ENCODE measurements around the gene KRTAP2-1. TPM values are rescaled to one million over a fixed set of nuclear protein-coding genes. Genes with fewer than 3 reads are reported as not detected.
"Not testable (repeated sequence)": the region's sequence is repeated elsewhere in the genome, so short reads cannot be mapped to it uniquely, and the experiment has no call there.

Gene KRTAP2-1, protein sequence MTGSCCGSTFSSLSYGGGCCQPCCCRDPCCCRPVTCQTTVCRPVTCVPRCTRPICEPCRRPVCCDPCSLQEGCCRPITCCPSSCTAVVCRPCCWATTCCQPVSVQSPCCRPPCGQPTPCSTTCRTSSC
- total RNA-seq (not detected), polyA plus RNA-seq (not detected)
- long read RNA-seq, donor 1: 0 reads
- long read RNA-seq, donor 2: 0 reads
- long read RNA-seq, donor 3: 0 reads
- long read RNA-seq, donor 4: 0 reads
- long read RNA-seq, donor 5: 0 reads
- long read RNA-seq, donor 6: 0 reads
- long read RNA-seq, donor 7: 0 reads
- long read RNA-seq, donor 8: 0 reads
- long read RNA-seq, donor 9: 0 reads
- long read RNA-seq, donor 10: 0 reads

DNA sequence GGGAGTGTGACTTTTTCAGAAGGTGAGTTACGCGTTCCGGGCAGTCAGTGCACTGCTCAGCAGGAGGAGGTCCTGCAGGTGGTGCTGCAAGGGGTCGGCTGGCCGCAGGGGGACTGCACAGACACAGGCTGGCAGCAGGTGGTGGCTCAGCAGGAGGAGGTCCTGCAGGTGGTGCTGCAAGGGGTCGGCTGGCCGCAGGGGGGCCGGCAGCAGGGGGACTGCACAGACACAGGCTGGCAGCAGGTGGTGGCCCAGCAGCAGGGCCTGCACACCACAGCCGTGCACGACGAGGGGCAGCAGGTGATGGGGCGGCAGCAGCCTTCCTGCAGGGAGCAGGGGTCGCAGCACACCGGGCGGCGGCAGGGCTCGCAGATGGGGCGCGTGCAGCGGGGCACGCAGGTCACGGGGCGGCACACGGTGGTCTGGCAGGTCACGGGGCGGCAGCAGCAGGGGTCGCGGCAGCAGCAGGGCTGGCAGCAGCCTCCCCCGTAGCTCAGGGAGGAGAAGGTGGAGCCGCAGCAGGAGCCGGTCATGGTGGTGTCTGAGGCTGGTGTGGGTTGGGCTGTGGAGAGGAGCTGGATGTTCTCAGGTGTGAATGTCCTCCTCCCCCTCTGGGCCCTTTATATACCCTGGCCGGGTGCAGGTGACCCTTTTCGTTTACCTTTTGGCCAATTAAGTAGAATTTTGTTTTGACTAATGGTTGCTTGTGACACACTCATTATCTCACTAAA is at the start of gene KRTAP2-1:
TSS of gene KRTAP2-1 (minus strand) at position 582 of the 731 bp plus-strand sequence. CDS start at position 533, 49 bp downstream.
- H3K36me3 ChIP-seq; H3K4me1 ChIP-seq; DNase-seq; H3K4me3 ChIP-seq; intact Hi-C loops (cut with DNase I; ENCODE audit: low total_unique reads); H3K27ac ChIP-seq; H3K9me3 ChIP-seq: not testable (repeated sequence)
- peaks cover 0 to 39% (median 0%) of the 10 kb centered on the region in 3 donors for H3K27me3 ChIP-seq
- 41 to 54% (median 50%) methylated on average over 6 to 10 of the region's 33 CpGs for WGBS, 5 donors

DNA sequence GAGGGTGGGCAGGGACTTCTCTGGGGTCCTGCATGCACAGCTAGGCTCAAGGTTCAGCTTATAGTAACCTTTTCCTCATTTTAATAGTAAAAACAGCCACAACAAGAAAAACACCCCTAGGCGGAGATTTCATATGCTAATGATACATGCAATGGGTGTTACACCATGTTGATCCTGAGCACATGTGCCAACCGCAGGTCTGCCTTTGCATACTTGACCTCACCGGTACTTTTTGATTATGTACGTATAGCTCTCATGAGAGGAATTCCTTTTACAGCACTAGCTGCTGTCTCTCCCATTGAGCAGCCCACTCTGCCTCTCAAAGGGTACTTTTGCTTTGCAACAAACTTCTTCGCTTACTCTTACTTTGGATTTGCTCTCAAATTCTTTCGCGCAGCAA is 48.9 kb upstream of the KRTAP2-1 start:
- 70 to 84% (median 79%) methylated on average over 7 of the region's 7 CpGs for WGBS, 5 donors
- no peak for DNase-seq

DNA sequence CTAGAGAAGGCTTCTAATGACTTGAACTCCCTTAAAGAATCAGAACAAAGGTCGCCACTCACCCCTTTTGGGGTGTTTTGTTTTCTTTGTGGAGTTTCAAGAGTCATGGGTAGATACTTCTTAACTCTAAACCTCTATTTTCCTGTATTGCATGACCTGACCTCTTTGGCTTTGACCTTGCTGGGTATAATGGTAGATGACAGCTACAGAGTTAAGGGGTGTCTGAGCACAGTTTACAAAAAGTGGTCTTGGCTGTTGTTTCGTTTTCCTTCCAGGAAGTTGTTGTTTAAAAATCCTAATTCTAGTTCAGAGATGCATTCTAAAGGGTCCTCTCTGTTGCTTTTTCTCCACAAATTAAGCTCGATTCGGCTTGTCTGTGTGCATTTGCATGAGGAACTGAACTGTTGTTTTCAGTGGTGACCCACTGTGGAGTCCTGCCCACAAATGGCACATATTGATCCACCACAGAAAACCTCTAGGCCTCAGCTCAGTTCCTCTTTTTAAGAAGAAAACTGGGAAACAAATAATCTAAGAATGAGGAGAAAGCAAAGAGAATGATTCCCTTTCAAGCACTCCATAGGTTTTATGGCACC is 41.7 kb upstream of the KRTAP2-1 start:
- 55 to 67% (median 60%) methylated on average over 4 of the region's 4 CpGs for WGBS, 5 donors
- H3K4me1 ChIP-seq; H3K4me3 ChIP-seq; H3K27me3 ChIP-seq; DNase-seq; intact Hi-C loops (cut with DNase I; ENCODE audit: low total_unique reads); H3K27ac ChIP-seq; H3K9me3 ChIP-seq; H3K36me3 ChIP-seq: not testable (repeated sequence)

More for the DNA sequence above, 48.9 kb upstream of the KRTAP2-1 start:
- Histone ChIP-seq H3K9me3 (no peaks in the 10 kb centered on the region), H3K27me3 (peaks cover 0 to 9% (median 0%) of the 10 kb centered on the region in 3 donors), H3K27ac (no peak overlapping the region), H3K36me3 (no peaks in the 10 kb centered on the region), H3K4me1 (no peaks in the 10 kb centered on the region), H3K4me3 (no peak overlapping the region)
- intact Hi-C loops (cut with DNase I; ENCODE audit: low total_unique reads): no loop called here
- TF ChIP-seq POLR2AphosphoS5 (IDR thresholded peaks at IDR 0.05): no peak
- TF ChIP-seq POLR2A (IDR thresholded peaks at IDR 0.05): no peak
- no peak for TF ChIP-seq EP300 (IDR thresholded peaks at IDR 0.05)
- TF ChIP-seq, protein P1, sequence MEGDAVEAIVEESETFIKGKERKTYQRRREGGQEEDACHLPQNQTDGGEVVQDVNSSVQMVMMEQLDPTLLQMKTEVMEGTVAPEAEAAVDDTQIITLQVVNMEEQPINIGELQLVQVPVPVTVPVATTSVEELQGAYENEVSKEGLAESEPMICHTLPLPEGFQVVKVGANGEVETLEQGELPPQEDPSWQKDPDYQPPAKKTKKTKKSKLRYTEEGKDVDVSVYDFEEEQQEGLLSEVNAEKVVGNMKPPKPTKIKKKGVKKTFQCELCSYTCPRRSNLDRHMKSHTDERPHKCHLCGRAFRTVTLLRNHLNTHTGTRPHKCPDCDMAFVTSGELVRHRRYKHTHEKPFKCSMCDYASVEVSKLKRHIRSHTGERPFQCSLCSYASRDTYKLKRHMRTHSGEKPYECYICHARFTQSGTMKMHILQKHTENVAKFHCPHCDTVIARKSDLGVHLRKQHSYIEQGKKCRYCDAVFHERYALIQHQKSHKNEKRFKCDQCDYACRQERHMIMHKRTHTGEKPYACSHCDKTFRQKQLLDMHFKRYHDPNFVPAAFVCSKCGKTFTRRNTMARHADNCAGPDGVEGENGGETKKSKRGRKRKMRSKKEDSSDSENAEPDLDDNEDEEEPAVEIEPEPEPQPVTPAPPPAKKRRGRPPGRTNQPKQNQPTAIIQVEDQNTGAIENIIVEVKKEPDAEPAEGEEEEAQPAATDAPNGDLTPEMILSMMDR (IDR thresholded peaks at IDR 0.05): no peak

DNA sequence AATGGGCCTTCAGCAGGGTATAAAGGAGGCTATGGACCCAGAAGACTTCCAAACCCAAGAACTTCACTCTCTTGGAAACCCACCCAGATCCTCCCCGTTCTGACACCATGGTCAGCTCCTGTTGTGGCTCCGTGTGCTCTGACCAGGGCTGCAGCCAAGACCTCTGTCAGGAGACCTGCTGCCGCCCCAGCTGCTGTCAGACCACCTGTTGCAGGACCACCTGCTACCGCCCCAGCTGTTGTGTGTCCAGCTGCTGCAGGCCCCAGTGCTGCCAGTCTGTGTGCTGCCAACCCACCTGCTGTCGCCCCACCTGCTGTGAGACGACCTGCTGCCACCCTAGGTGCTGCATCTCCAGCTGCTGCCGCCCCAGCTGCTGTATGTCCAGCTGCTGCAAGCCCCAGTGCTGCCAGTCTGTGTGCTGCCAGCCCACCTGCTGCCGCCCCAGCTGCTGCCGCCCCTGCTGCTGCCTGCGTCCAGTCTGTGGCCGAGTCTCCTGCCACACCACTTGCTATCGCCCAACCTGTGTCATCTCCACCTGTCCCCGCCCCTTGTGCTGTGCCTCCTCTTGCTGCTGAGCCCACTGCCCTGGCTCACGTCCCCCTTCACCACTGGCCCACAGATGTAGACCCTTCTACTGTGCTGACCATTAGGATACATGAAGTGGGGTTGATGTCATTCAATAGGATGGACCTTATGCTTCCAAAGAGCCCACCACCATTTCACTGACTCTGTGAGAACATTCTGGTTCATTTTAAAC is 37.2 kb upstream of the KRTAP2-1 start, which contains the start of gene KRTAP4-7:
TSS of gene KRTAP4-7 (plus strand) at position 51 of the 757 bp plus-strand sequence. CDS start at position 108, 57 bp downstream.
- intact Hi-C loops (cut with DNase I; ENCODE audit: low total_unique reads); H3K27me3 ChIP-seq; H3K4me3 ChIP-seq; H3K4me1 ChIP-seq; H3K36me3 ChIP-seq; H3K9me3 ChIP-seq; H3K27ac ChIP-seq; DNase-seq: not testable (repeated sequence)
- WGBS, 5 donors: 72 to 84% (median 79%) methylated on average over 6 to 14 of the region's 14 CpGs

DNA sequence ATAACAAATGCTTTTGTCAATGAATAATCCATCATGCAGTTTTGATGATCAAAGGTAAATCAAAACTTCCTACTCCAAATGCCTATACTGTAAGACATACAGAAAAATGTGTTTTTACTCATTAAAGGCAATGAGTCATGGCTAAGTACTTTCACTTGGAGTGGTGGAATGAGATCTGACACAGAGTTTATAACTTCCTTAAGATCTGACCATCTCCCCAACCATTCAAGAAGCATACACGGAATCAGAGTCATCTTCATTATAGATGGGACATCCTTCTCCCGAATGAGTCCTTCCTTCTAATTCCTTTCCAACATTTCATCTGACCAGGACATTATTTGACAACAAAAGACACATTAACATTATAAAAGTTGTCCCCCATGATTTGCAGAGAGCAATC is 36.3 kb upstream of the KRTAP2-1 start:
- DNase-seq; H3K4me3 ChIP-seq; H3K36me3 ChIP-seq; H3K27me3 ChIP-seq; H3K4me1 ChIP-seq; H3K9me3 ChIP-seq; intact Hi-C loops (cut with DNase I; ENCODE audit: low total_unique reads); H3K27ac ChIP-seq: not testable (repeated sequence)
- 71 to 94% (median 86%) methylated on average over 2 of the region's 2 CpGs for WGBS, 5 donors

DNA sequence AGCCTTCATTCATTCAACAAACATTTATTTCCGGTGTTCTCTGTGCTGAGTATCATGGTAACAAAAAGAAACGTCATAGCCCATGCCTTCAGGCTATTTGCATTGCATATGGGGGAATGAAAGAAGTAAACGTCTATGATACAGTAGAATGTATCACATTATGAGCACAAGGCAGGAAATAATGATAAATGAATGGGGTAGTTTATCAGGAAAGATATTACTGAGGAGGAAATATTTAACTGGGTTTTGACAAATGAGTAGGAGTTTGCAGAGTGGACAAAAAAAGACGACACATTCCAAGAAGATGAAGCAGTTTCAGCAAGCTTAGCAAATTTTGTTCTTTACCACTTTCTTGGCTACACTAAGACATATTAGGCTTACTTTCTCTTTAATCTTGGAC is 35.5 kb upstream of the KRTAP2-1 start:
- 35 to 52% (median 43%) methylated on average over 4 of the region's 4 CpGs for WGBS, 5 donors
- intact Hi-C loops (cut with DNase I; ENCODE audit: low total_unique reads): no loop called here

More for the DNA sequence above, 35.5 kb upstream of the KRTAP2-1 start:
- H3K27ac ChIP-seq: no peak overlapping the region
- no peak for TF ChIP-seq POLR2A (IDR thresholded peaks at IDR 0.05)
- no peak for TF ChIP-seq POLR2AphosphoS5 (IDR thresholded peaks at IDR 0.05)
- TF ChIP-seq, protein P1 (IDR thresholded peaks at IDR 0.05): no peak
- no peak for TF ChIP-seq EP300 (IDR thresholded peaks at IDR 0.05)
- no peaks in the 10 kb centered on the region for H3K36me3 ChIP-seq
- H3K9me3 ChIP-seq: no peaks in the 10 kb centered on the region
- no peak for DNase-seq
- H3K4me1 ChIP-seq: no peaks in the 10 kb centered on the region
- no peaks in the 10 kb centered on the region for H3K27me3 ChIP-seq
- H3K4me3 ChIP-seq: no peak overlapping the region
